Neuronal stem cell (in vitro differentiated cells): ENCODE data around the gene PCBP3.

Experiments used
- DNase-seq: peaks from one replicate; pipeline ENCODE4 v3.0.0-alpha.2; 2013; ENCODE audit warnings: low spot score
- H2AFZ ChIP-seq: one replicate; pipeline ENCODE4 v1.6.1; 2013; ENCODE audit warnings: mild to moderate bottlenecking, low read length, inconsistent platforms
- H2AK5ac ChIP-seq: 2 replicates; pipeline ENCODE4 v1.6.1; 2013; ENCODE audit warnings: low read depth, mild to moderate bottlenecking, inconsistent platforms, low read length, moderate library complexity, mixed read lengths
- H2BK120ac ChIP-seq: 2 replicates; pipeline ENCODE4 v1.6.1; 2013; ENCODE audit warnings: low read depth, mild to moderate bottlenecking, inconsistent platforms, low read length, moderate library complexity, mixed read lengths
- H2BK12ac ChIP-seq: one replicate; pipeline ENCODE4 v1.6.1; 2013; ENCODE audit warnings: low read length, inconsistent platforms
- H2BK15ac ChIP-seq: 2 replicates; pipeline ENCODE4 v1.6.1; 2013; ENCODE audit warnings: mild to moderate bottlenecking, low read length, inconsistent platforms, mixed read lengths
- H2BK5ac ChIP-seq: one replicate; pipeline ENCODE4 v1.6.1; 2013; ENCODE audit warnings: inconsistent platforms, mild to moderate bottlenecking, low read length, moderate library complexity
- H3K14ac ChIP-seq: one replicate; pipeline ENCODE4 v1.6.1; 2013; ENCODE audit warnings: low read length, inconsistent platforms
- H3K18ac ChIP-seq: 2 replicates; pipeline ENCODE4 v1.6.1; 2013; ENCODE audit warnings: low read length, inconsistent platforms
- H3K23ac ChIP-seq: 2 replicates; pipeline ENCODE4 v1.6.1; 2013; ENCODE audit warnings: low read depth, mild to moderate bottlenecking, mixed read lengths, low read length, inconsistent platforms; ENCODE audit not compliant: poor library complexity
- H3K27ac ChIP-seq: replicated peaks from 3 replicates; pipeline ENCODE4 v1.5.1; 2013; ENCODE audit warnings: low read length, inconsistent platforms
- H3K27me3 ChIP-seq, 3 experiments: 2 replicates each; pipeline ENCODE4 v1.6.1; 2013; ENCODE audit warnings: low read length in 3 of 3, mild to moderate bottlenecking in 2 of 3, inconsistent platforms in 1 of 3, low read depth in 1 of 3, mixed read lengths in 1 of 3, moderate library complexity in 1 of 3; ENCODE audit not compliant: control insufficient read depth in 3 of 3, insufficient read depth in 3 of 3
- H3K36me3 ChIP-seq, 2 donors: replicated peaks in 1 of 2; 2 replicates each; pipeline ENCODE4 v1.6.1; 2013; ENCODE audit warnings: low read length in 2 of 2; ENCODE audit not compliant: control insufficient read depth in 2 of 2, insufficient read depth in 2 of 2
- H3K4ac ChIP-seq: 2 replicates; pipeline ENCODE4 v1.6.1; 2013; ENCODE audit warnings: inconsistent platforms, mild to moderate bottlenecking, low read length, moderate library complexity
- H3K4me1 ChIP-seq, 2 donors: 1 replicate in 1 of 2; 2 replicates in 1 of 2; pipeline ENCODE4 v1.6.1; 2013; ENCODE audit warnings: low read length in 2 of 2, low read depth in 1 of 2; ENCODE audit not compliant: control insufficient read depth in 2 of 2, insufficient read depth in 1 of 2
- H3K4me2 ChIP-seq: one replicate; pipeline ENCODE4 v1.6.1; 2013; ENCODE audit warnings: mild to moderate bottlenecking, low read length, inconsistent platforms; ENCODE audit not compliant: insufficient read depth, poor library complexity, severe bottlenecking
- H3K4me3 ChIP-seq, 2 donors: 2 replicates each; pipeline ENCODE4 v1.5.1; 2013; ENCODE audit warnings: low read length in 2 of 2, mild to moderate bottlenecking in 2 of 2, inconsistent platforms in 1 of 2, moderate library complexity in 1 of 2
- H3K79me1 ChIP-seq: one replicate; pipeline ENCODE4 v1.6.1; 2013; ENCODE audit warnings: low read depth, mild to moderate bottlenecking, inconsistent platforms, low read length, moderate library complexity
- H3K9ac ChIP-seq: one replicate; pipeline ENCODE4 v1.6.1; 2013; ENCODE audit warnings: mild to moderate bottlenecking, low read depth, low read length, inconsistent platforms; ENCODE audit not compliant: poor library complexity
- H3K9me3 ChIP-seq, 2 donors: replicated peaks in 1 of 2; 2 replicates each; pipeline versions ENCODE3 to v1.6.1; 2013; ENCODE audit warnings: low read length in 2 of 2, mild to moderate bottlenecking in 2 of 2, inconsistent platforms in 1 of 2, low read depth in 1 of 2, mixed read lengths in 1 of 2, moderate library complexity in 1 of 2; ENCODE audit not compliant: control insufficient read depth in 2 of 2, insufficient read depth in 1 of 2
- H4K8ac ChIP-seq: one replicate; pipeline ENCODE4 v1.6.1; 2013; ENCODE audit warnings: low read depth, mild to moderate bottlenecking, inconsistent platforms, low read length, moderate library complexity
- H4K91ac ChIP-seq: one replicate; pipeline ENCODE4 v1.6.1; 2013; ENCODE audit warnings: low read length, low read depth, mild to moderate bottlenecking, inconsistent platforms; ENCODE audit not compliant: poor library complexity
- WGBS, 2 donors: extraction: QIAGEN DNeasy Blood & Tissue Kit; methylation state at CpG; one replicate each; pipeline ENCODE4 v1.1.7; 2013; ENCODE audit warnings: missing lambda C conversion rate in 2 of 2, mixed read lengths in 1 of 2; ENCODE audit not compliant: insufficient read length in 2 of 2, insufficient replicate concordance in 1 of 2; ENCODE audit errors: extremely low coverage in 2 of 2; 5-methylcytosine and 5-hydroxymethylcytosine counted together

Gene PCBP3

DNA sequence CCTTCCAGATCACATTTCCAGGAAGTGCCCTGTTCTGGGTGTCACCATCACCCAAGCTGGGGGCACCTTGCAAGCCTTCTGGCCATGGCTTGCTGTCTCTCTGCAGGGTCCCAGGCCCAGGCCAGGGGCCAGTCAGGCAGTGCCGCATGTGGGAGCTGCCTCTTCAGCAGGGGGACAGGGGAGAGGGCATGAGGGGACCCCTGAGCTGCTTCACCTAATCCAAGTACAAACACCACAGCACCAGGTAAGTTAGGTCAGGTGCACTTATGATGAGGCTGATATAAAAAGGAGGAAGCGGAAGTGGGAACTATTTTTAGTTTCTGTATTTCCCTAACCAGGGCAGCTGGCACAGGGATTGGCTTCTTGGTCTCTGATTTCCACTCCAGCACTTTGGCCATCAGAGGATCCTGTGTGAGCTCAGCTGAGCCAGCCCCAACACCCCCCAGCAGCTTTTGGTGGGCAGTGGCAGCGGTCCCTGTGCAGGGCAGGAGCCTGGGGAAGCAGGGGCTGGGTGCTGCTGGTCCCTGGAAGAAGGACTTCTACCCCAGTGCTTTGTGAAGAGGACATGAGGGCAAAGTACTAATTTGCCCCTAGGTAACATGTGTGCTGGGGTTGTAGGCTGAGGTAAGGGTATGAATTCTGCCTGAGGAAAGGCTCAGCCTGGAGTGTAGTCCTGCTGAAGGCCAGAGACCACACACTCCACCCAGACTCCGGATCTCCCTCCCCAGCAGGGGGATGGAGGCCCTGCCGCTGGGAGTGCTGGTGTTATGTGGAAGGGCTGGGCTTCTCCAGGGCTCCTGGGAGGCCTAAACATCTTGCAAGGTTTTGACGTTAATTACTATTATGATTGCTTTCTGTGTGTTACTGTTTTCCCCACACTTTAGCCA, 3.3 kb upstream of the PCBP3 start:
- H3K27me3 ChIP-seq = peaks cover 4 to 52% (median 41%) of the 10 kb centered on the region in 3 experiments
- H3K14ac ChIP-seq = peak overlapping the region; percentile 27
- H3K23ac ChIP-seq = no peak overlapping the region
- no peak overlapping the region for H3K9ac ChIP-seq
- H3K4me2 ChIP-seq = no peak overlapping the region
- H4K8ac ChIP-seq = no peak overlapping the region
- H3K79me1 ChIP-seq = peaks cover 7% of the 10 kb centered on the region
- no CpG with 5 or more reads among the region's 6 CpGs for WGBS, 2 donors
- no peak overlapping the region for H2BK120ac ChIP-seq
- peaks cover 0 to 7% of the 10 kb centered on the region in 2 donors for H3K4me1 ChIP-seq
- peak overlapping the region; percentile 78 for H2AK5ac ChIP-seq
- H2BK15ac ChIP-seq = peak overlapping the region; percentile 24
- peak overlapping the region; percentile 66 for H2BK12ac ChIP-seq
- H3K27ac ChIP-seq = no peak overlapping the region
- H3K4me3 ChIP-seq = no peak overlapping the region
- H3K9me3 ChIP-seq = peaks cover 0 to 13% of the 10 kb centered on the region in 2 donors
- H3K18ac ChIP-seq = peak overlapping the region; percentile 53
- no peak overlapping the region for H4K91ac ChIP-seq
- H2BK5ac ChIP-seq = peak overlapping the region; percentile 83
- H3K4ac ChIP-seq = no peak overlapping the region
- peaks cover 0 to 7% of the 10 kb centered on the region in 2 donors for H3K36me3 ChIP-seq
- no peak for DNase-seq
- no peak overlapping the region for H2AFZ ChIP-seq

DNA sequence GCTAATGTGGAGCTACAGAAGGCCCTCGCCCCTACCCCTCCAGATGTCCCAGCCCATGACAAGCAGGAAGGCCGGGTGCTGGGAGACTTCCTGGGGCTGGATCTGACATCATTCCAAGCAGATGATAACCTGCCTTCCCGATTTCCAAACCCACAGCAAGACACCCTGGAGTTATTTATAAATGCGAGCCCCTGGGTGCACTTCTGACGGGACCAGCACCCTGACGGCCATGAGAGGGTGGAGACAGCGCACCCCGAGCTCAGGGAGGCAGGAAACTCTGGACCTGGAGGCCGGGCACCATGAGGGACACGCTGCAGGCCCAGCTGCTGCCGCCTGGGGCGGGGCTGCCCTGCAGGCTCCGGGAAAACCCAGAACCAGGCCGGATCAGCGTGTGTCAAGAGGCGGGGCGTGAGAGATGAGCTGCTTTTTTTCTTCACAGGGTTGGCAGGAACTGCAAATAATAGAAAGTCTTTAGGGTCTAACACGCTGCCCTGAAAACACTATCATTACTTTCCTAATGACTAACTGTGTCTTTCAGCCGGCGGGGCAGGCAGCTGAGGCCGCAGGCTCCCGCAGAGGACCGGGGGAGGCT, 2.5 kb upstream of the PCBP3 start:
- H4K8ac ChIP-seq = no peak overlapping the region
- WGBS, 2 donors = no CpG with 5 or more reads among the region's 23 CpGs
- H3K4me3 ChIP-seq = no peak overlapping the region
- peak overlapping the region; percentile 27 for H3K14ac ChIP-seq
- no peak overlapping the region for H2AFZ ChIP-seq
- H4K91ac ChIP-seq = no peak overlapping the region
- H3K27ac ChIP-seq = no peak overlapping the region
- H3K27me3 ChIP-seq = peaks cover 4 to 59% (median 37%) of the 10 kb centered on the region in 3 experiments
- H3K4ac ChIP-seq = no peak overlapping the region
- H3K18ac ChIP-seq = peak overlapping the region; percentile 71
- H3K4me1 ChIP-seq = peaks cover 0 to 7% of the 10 kb centered on the region in 2 donors
- no peak overlapping the region for H2BK5ac ChIP-seq
- H3K4me2 ChIP-seq = peak overlapping the region; percentile 14
- H3K79me1 ChIP-seq = peaks cover 5% of the 10 kb centered on the region
- DNase-seq = no peak
- H3K23ac ChIP-seq = peak overlapping the region; percentile 73
- H3K9ac ChIP-seq = no peak overlapping the region
- peak overlapping the region; percentile 81 for H2AK5ac ChIP-seq
- H3K9me3 ChIP-seq = peaks cover 0 to 6% of the 10 kb centered on the region in 2 donors
- no peak overlapping the region for H2BK12ac ChIP-seq
- peaks cover 0 to 4% of the 10 kb centered on the region in 2 donors for H3K36me3 ChIP-seq
- H2BK15ac ChIP-seq = peak overlapping the region; percentile 24
- H2BK120ac ChIP-seq = no peak overlapping the region

DNA sequence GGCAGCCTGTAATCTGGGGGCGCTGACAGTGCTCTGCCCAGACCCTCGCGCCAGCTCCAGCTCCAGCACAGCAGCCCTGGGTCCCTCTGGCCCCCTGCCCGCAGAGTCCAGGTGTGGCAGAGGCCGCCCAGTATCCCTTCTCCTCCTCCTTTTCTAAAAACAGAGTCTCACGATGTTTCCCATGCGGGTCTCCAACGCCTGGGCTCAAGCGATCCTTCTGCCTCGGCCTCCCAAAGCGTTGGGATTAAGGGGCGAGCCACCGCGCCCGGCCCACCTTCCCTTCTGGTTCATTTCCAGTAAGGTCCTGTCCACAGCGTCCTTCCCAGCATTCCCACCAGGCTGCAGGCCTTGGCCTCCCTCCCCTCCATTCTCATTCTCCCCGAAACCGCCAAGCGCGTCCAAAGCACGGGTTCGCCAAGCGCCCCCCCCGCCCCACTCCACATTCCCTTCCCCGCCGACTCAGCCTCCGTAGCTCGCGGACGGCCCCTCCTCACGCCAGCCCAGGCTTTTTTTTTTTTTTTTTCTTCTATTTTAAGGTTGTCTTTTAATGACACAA, 2.0 kb upstream of the PCBP3 start:
- Histone ChIP-seq H2BK12ac (peak overlapping the region; percentile 41), H3K23ac (no peak overlapping the region), H3K14ac (no peak overlapping the region), H3K27me3 (peaks cover 4 to 59% (median 37%) of the 10 kb centered on the region in 3 experiments), H3K4me3 (no peak overlapping the region), H2AK5ac (peak overlapping the region; percentile 81), H2AFZ (no peak overlapping the region), H3K9me3 (peaks cover 0 to under 1% of the 10 kb centered on the region in 2 donors), H2BK5ac (no peak overlapping the region), H3K9ac (no peak overlapping the region), H3K4me1 (peaks cover 0 to 5% of the 10 kb centered on the region in 2 donors), H2BK15ac (peak overlapping the region; percentile 37), H4K8ac (no peak overlapping the region), H3K27ac (no peak overlapping the region), H2BK120ac (no peak overlapping the region), H3K36me3 (no peaks in the 10 kb centered on the region), H4K91ac (no peak overlapping the region), H3K4me2 (peak overlapping the region; percentile 14), H3K79me1 (peaks cover 2% of the 10 kb centered on the region), H3K4ac (no peak overlapping the region), H3K18ac (peak overlapping the region; percentile 71)
- DNase-seq = no peak
- WGBS, 2 donors = no CpG with 5 or more reads among the region's 31 CpGs
